Immature natural killer cell (primary cell): Measurements from ENCODE around the gene ACACB. TPM values are rescaled to one million over a fixed set of nuclear protein-coding genes. Genes with fewer than 3 reads are reported as not detected.
A peak's percentile ranks its signal among the peaks of the same experiment; 100 is the strongest.

Experiments used
- DNase-seq, 3 donors: peaks; one replicate each; pipeline ENCODE4 v3.0.0; 2022; ENCODE audit warnings: mixed read lengths in 1 of 3
- H3K27ac Mint-ChIP-seq, 6 donors: one replicate each; pipeline ENCODE4 v1.8.0; 2020; ENCODE audit warnings: mixed read lengths in 6 of 6, mild to moderate bottlenecking in 5 of 6, inconsistent platforms in 4 of 6, moderate library complexity in 3 of 6
- H3K27me3 Mint-ChIP-seq, 3 donors: one replicate each; pipeline ENCODE4 v1.8.0; 2020 to 2021; ENCODE audit warnings: low read depth in 3 of 3, mild to moderate bottlenecking in 3 of 3, mixed read lengths in 3 of 3, moderate library complexity in 3 of 3, inconsistent platforms in 1 of 3
- H3K36me3 Mint-ChIP-seq, 3 donors: one replicate each; pipeline ENCODE4 v1.8.0; 2020; ENCODE audit warnings: mixed read lengths in 3 of 3, inconsistent platforms in 2 of 3, mild to moderate bottlenecking in 2 of 3
- H3K4me1 Mint-ChIP-seq, 2 donors: one replicate each; pipeline ENCODE4 v1.8.0; 2020; ENCODE audit warnings: inconsistent platforms in 2 of 2, mild to moderate bottlenecking in 2 of 2, mixed read lengths in 2 of 2, moderate library complexity in 1 of 2
- H3K4me3 Mint-ChIP-seq, 5 donors: one replicate each; pipeline ENCODE4 v1.8.0; 2020; ENCODE audit warnings: mild to moderate bottlenecking in 5 of 5, mixed read lengths in 5 of 5, inconsistent platforms in 3 of 5, moderate library complexity in 3 of 5
- H3K9me3 Mint-ChIP-seq, 6 donors: one replicate each; pipeline ENCODE4 v1.8.0; 2020; ENCODE audit warnings: mild to moderate bottlenecking in 6 of 6, mixed read lengths in 6 of 6, inconsistent platforms in 4 of 6, moderate library complexity in 3 of 6
- polyA plus RNA-seq, 3 donors: library from polyadenylated mRNA; unstranded; fragments of 300-500 nt; fragmentation: Illumina TruSeq; gene quantifications; one replicate each; pipeline ENCODE4 v1.2.3, GENCODE V29; 2021

The ACACB gene
- polyA plus RNA-seq, 3 donors from 2014 or later: 1.2 to 2.1 TPM; not detected in 1

DNA sequence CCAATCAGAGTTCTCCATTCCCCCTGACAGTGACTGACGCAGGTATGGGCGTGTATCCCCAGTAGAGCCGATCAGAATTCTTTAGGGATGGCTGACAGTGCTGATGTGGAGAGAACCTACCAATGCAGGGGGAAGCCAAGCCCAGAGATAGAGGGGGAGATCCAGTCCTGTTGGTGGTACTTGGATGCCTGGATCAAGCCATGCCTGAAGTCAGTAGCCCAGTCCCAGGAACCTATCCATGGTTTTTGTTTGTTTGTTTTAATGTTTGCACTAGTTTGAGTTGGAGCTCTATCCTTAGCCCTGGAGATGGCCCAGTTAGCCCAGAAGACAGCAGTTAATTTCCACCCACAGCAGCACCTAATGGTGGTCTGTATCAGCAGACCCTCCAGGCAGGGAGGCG is 152.5 kb downstream of the ACACB start:
- Mint-ChIP-seq H3K4me3 (no peak overlapping the region), H3K27ac (no peak overlapping the region)

DNA sequence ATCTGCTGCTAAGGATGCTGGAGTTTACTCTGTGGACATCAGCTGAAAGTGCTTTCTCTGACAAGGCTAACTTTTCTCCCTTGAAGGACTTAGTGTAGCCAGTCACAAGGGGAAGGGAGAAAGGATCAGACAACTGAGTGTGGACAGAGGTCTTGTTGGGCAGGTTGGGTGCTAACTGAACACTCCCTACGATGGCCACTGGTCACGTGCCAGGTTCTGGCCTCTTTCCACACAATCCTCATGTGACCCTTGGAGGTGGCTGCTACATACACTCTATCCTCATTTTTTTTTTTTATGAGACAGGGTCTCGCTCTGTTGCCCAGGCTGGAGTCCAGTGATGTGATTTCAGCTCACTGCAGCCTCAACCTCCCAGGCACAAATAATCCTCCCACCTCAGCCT is 153.0 kb downstream of the ACACB start:
- Mint-ChIP-seq H3K36me3 (no peaks in the 10 kb centered on the region), H3K27ac (no peak overlapping the region), H3K27me3 (peaks cover 0 to 3% (median 3%) of the 10 kb centered on the region in 3 donors), H3K9me3 (peaks cover 0 to 2% (median 0%) of the 10 kb centered on the region in 6 donors), H3K4me3 (no peak overlapping the region), H3K4me1 (no peaks in the 10 kb centered on the region)
- DNase-seq: no peak

More for the DNA sequence above, 152.5 kb downstream of the ACACB start:
- H3K27me3 Mint-ChIP-seq: peaks cover 0 to 3% (median 2%) of the 10 kb centered on the region in 3 donors
- no peak for DNase-seq
- H3K4me1 Mint-ChIP-seq: no peaks in the 10 kb centered on the region
- H3K9me3 Mint-ChIP-seq: peaks cover 0 to 2% (median 0%) of the 10 kb centered on the region in 6 donors
- no peaks in the 10 kb centered on the region for H3K36me3 Mint-ChIP-seq

DNA sequence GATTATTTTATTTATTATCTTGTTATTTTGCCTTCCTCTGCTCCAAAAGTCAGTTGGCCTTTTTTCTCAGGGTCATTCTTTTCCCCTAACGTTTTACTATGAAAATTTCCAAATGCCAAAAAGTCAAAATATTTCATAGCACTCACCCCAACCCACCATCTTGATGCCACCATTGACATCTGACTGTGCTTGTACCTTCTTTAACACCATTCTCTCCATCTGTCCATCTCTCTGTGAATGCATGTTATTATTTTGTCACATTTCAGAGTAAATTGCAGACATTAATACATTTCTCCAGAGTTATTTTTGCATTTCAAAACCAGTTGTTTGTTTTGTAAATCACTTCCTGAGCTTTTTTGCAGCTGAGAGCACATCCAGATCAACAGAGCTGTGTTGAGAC is 154.1 kb downstream of the ACACB start:
- DNase-seq: no peak
- Mint-ChIP-seq H3K4me1 (no peaks in the 10 kb centered on the region), H3K27ac (no peak overlapping the region), H3K27me3 (peaks cover under 1 to 7% (median 3%) of the 10 kb centered on the region in 3 donors), H3K9me3 (no peaks in the 10 kb centered on the region), H3K36me3 (no peaks in the 10 kb centered on the region), H3K4me3 (no peak overlapping the region)

DNA sequence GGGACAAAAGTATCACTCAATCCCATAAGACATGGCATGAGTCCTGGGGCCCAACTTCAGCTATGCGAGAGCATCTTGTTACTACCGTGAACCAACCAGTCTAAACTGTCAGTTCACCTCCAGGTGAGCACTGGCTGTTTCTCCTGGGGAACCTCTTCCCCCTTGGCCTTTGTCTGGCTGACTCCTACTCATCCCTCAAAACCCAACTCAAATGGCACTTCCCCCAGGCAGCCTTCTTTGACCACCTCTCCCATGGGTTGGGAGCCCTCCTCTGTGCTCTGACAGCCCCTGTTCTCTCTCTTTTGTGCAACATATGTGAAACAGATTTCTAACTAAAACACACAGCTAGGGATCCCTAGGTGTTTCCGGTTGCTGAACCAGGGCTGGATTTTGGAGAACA is 155.0 kb downstream of the ACACB start:
- Mint-ChIP-seq H3K27me3 (peaks cover 1 to 7% (median 3%) of the 10 kb centered on the region in 3 donors), H3K4me3 (no peak overlapping the region), H3K9me3 (no peaks in the 10 kb centered on the region), H3K27ac (no peak overlapping the region), H3K36me3 (no peaks in the 10 kb centered on the region), H3K4me1 (no peaks in the 10 kb centered on the region)
- no peak for DNase-seq

DNA sequence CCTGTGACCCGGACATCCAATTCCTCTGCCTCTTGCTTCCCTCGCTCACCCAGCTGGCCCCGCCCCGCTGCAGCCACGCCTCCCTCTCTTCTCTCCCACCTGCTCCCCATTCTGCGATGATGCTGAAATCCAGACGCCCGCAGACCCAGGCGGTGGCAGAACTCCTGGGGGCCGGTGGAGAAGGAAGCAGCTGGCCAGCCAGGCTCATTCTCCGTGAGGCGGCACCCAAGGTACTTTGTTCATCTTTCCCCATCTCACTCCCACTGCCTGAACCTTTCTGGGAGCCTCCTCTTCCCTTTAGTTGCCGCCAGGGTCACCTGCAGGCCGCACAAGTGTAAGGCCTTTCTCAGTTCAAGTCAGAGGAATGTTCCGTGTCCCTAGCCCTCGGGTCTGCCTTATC is 157.0 kb downstream of the ACACB start:
- H3K27me3 Mint-ChIP-seq: peaks cover 1 to 7% (median 3%) of the 10 kb centered on the region in 3 donors
- no peaks in the 10 kb centered on the region for H3K36me3 Mint-ChIP-seq
- no peak overlapping the region for H3K4me3 Mint-ChIP-seq
- H3K27ac Mint-ChIP-seq: no peak overlapping the region
- no peaks in the 10 kb centered on the region for H3K4me1 Mint-ChIP-seq
- DNase-seq: no peak
- no peaks in the 10 kb centered on the region for H3K9me3 Mint-ChIP-seq

DNA sequence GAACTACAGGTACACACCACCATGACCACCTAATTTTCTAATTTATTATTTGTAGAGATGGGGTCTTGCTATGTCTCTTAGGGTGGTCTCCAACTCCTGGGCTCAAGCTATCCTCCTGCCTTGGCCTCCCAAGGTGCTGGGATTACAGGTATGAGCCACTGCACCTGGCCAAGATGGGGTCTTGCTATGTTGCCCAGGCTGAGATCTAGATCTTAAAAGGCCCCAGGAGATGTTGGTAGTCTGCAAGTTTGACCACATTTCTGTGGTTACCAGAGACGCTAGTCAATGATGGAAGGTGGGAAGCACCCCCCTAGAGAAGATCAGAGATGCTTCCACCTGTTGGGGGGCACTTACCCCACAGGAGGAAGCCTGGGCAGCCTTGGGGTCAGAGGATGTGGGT is 158.0 kb downstream of the ACACB start:
- Mint-ChIP-seq H3K27ac (no peak overlapping the region), H3K4me3 (no peak overlapping the region), H3K4me1 (no peaks in the 10 kb centered on the region), H3K36me3 (no peaks in the 10 kb centered on the region), H3K9me3 (no peaks in the 10 kb centered on the region), H3K27me3 (peaks cover 1 to 7% (median 3%) of the 10 kb centered on the region in 3 donors)
- DNase-seq: no peak

DNA sequence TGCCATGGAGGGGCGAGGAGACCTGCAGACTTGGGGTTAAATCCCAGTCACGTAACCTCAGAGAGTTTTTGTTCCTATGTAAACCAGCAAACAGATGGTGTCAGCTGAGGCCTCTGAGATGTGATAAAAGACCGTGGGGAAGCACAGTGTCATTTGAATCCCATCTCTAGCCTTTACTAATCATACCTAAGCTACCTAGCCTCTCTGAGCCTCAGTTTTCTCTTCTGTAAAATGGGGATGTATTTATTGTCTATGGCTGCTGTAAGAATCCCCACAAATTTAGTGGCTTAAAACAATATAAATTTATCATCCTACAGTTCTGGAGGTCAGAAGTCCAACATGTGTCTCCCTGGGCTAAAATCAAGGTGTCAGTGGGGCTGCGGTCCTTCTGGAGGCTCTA is 158.8 kb downstream of the ACACB start:
- H3K27me3 Mint-ChIP-seq: peaks cover 1 to 7% (median 3%) of the 10 kb centered on the region in 3 donors
- no peak overlapping the region for H3K27ac Mint-ChIP-seq
- no peaks in the 10 kb centered on the region for H3K4me1 Mint-ChIP-seq
- no peak overlapping the region for H3K4me3 Mint-ChIP-seq
- H3K9me3 Mint-ChIP-seq: no peaks in the 10 kb centered on the region
- no peaks in the 10 kb centered on the region for H3K36me3 Mint-ChIP-seq
- no peak for DNase-seq

DNA sequence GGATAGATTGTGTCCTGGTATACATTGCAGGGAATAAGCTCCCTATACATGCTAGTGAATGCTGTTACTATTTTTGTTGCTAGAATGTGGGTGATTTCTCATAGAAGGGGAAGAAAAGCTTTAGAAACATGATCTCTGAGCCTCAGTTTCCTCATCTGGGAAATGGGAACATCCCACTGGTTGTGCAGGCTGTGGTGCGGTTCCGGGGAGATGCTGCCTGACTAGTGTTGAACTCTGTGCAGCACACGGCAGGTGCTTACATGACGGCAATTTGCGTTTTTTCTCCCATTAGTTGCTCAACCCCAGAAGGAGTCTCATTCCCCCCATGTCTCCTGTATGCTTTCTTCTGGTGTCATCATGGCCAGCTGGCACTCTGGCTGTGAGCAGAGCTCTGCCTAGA is 159.8 kb downstream of the ACACB start:
- Mint-ChIP-seq H3K27me3 (peaks cover 1 to 7% (median 3%) of the 10 kb centered on the region in 3 donors), H3K4me1 (no peaks in the 10 kb centered on the region), H3K27ac (no peak overlapping the region), H3K9me3 (no peaks in the 10 kb centered on the region), H3K4me3 (no peak overlapping the region), H3K36me3 (no peaks in the 10 kb centered on the region)
- DNase-seq: no peak

DNA sequence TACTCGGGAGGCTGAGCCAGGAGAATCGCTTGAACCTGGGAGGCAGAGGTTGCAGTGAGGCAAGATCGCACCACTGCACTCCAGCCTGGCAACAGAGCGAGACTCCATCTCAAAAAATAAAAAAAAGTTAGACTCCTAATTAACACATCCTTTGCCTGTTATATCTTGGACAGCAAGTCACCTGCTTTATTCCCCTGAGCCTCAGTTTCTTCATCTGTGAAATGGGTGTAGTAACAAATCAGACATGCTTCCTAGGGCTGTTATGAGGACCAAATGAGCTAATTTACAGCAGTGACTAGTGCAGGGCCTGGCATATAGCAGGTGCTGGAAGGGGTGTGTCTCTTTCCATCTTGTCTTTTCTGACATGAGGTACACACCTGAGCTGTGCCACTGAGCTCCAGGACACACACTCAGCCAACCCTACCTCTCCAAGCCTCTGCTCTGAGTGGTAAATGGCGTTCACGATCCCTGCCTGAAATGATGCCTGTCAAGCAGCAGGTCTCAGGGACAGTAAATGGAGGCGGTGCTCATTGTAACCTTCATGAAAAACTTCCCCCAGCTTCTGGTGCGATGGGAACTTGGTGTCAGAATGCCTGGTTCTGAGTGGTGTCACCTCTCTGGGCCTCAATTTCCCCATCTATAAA is 161.0 kb downstream of the ACACB start:
- no peaks in the 10 kb centered on the region for H3K36me3 Mint-ChIP-seq
- H3K27me3 Mint-ChIP-seq: peaks cover 1 to 7% (median 2%) of the 10 kb centered on the region in 3 donors
- H3K4me1 Mint-ChIP-seq: no peaks in the 10 kb centered on the region
- no peak overlapping the region for H3K27ac Mint-ChIP-seq
- no peaks in the 10 kb centered on the region for H3K9me3 Mint-ChIP-seq
- no peak for DNase-seq
- no peak overlapping the region for H3K4me3 Mint-ChIP-seq

DNA sequence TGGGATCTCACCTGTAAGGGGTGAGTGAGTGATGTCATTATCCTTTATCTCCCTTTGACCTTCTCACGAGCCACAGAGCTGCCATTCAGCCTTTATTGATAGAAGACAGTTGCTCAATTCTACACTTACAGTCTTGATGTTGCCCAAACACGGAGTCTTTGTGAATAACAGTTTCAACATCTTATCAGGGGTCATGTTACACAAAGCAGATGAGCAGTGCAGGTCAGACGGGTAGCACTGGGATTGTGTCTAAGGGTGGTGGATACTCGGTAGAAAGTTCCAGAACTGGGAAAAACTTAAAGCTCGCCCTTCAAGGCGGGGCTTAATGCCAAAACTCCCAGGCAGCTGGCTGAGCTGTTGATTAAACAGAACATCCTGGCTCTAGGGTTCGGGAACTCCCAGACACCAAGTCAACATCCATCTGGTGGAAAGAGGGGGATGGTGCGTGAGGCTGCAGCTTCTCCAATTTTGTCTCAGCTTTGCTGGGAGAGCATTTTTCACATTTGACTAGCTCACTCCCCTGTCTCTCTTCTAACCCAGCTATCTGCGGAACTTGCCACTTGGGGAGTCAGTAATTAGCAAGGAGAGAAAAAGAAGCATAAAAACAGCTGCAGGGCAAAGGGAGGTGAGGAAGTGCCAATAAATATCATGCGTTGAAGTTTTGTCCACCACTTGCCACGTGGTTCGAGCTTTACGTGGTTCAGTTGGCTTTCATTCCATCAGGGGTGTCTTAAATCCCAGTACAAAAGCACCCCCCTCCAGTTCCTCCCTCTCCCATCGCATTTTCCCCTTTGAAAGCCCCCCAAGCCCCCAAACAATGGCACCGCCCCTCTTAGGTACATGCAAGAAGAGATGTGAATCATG is 161.7 kb downstream of the ACACB start:
- no peaks in the 10 kb centered on the region for H3K9me3 Mint-ChIP-seq
- H3K4me1 Mint-ChIP-seq: no peaks in the 10 kb centered on the region
- no peak for DNase-seq
- peaks cover 0 to 7% (median 1%) of the 10 kb centered on the region in 3 donors for H3K27me3 Mint-ChIP-seq
- H3K27ac Mint-ChIP-seq: peak overlapping the region in 1 of 6 donors; percentile 76
- H3K4me3 Mint-ChIP-seq: no peak overlapping the region
- no peaks in the 10 kb centered on the region for H3K36me3 Mint-ChIP-seq

DNA sequence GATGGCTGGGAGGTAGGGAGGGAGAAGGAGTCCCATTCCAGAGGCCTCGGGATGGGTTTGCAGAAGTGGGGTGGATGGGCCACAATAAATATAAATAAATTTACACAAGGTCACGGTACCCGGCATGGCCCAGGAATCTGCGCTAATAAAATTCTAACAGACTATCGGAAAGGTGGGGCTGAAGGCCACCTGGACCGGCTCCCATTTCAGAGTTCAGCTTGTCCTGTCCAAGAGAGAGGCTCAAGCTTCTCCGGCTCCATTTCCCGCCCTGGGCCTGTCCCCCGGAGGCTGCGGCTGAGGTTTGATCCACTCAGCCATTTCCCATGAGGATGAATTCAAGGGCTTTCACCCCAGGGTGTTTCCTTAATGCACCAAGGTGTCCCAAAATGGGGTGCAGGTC is 162.5 kb downstream of the ACACB start:
- no peaks in the 10 kb centered on the region for H3K36me3 Mint-ChIP-seq
- H3K27me3 Mint-ChIP-seq: peaks cover 0 to 7% (median 1%) of the 10 kb centered on the region in 3 donors
- H3K27ac Mint-ChIP-seq: no peak overlapping the region

DNA sequence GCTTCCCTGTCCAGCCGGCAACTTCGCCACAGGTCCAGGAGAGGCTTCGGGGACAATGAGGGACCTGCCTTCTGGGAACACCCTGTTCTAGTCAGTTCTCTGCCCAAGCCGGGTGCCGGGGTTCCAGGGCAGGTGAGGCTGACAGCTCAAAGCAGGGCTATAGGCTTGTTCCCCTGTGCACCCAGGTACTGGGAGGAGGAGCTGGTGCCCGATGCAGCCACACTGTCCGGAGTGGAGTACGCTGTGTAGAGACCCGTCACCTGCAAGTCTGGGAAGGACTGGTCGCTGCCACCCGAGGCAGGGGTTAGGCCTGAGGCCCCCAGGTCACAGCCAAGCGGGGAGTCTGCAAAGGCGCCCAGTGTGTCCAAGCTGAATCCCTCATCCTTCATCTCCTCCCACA is 163.1 kb downstream of the ACACB start:
- no peak for DNase-seq
- Mint-ChIP-seq H3K27me3 (peaks cover 0 to 6% (median 1%) of the 10 kb centered on the region in 3 donors), H3K36me3 (no peaks in the 10 kb centered on the region), H3K4me3 (no peak overlapping the region), H3K27ac (no peak overlapping the region), H3K9me3 (no peaks in the 10 kb centered on the region), H3K4me1 (no peaks in the 10 kb centered on the region)

More for the DNA sequence above, 162.5 kb downstream of the ACACB start:
- DNase-seq: no peak
- Mint-ChIP-seq H3K4me1 (no peaks in the 10 kb centered on the region), H3K4me3 (no peak overlapping the region), H3K9me3 (no peaks in the 10 kb centered on the region)

DNA sequence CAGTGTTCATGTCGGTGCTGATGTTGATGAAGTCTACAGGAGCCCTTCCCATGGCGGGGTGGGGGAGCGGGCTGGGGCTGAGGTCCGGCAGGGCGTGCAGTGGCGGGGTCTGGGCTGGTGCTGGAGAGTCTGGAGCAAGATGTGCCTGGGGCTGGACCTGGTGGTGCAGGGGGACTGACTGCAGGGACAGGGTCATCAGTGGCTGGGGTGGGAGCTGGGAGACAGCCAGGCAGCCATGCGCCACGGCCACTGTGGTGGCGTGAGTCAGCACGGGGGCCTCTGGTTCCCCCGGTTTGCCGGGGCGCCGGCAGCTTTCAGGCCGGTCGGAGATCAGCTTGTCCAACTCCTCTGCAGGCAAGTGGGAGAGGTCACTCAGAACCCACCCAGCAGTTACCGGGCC is 165.1 kb downstream of the ACACB start:
- Mint-ChIP-seq H3K4me1 (no peaks in the 10 kb centered on the region), H3K36me3 (no peaks in the 10 kb centered on the region), H3K27me3 (peaks cover 0 to 5% (median 0%) of the 10 kb centered on the region in 3 donors), H3K27ac (no peak overlapping the region), H3K4me3 (no peak overlapping the region), H3K9me3 (no peaks in the 10 kb centered on the region)
- DNase-seq: no peak

DNA sequence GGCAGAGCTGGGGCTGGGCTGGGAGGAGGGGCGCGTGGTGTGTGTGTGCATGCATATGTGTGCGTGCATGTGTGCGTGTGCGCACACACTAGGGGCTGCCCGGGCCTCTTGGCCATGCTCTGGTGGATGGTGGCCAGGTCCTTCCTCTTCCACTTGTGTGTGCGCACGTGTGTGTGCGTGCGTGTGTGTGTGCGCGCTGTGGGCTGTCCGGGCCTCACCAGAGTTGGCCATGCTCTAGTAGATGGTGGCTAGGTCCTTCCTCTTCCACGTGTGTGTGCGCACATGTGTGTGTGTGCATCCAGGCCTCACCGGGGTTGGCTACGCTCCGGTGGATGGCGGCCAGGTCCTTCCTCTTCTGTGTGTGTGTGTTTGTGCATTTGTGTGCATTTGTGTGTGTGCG is 168.0 kb downstream of the ACACB start:
- Mint-ChIP-seq H3K36me3 (no peaks in the 10 kb centered on the region), H3K9me3 (no peaks in the 10 kb centered on the region), H3K27ac (no peak overlapping the region), H3K4me3 (no peak overlapping the region), H3K4me1 (no peaks in the 10 kb centered on the region), H3K27me3 (peaks cover 0 to 9% (median 0%) of the 10 kb centered on the region in 3 donors)
- DNase-seq: no peak
